ENCODE data around the gene TDRD1.

The TDRD1 gene

DNA sequence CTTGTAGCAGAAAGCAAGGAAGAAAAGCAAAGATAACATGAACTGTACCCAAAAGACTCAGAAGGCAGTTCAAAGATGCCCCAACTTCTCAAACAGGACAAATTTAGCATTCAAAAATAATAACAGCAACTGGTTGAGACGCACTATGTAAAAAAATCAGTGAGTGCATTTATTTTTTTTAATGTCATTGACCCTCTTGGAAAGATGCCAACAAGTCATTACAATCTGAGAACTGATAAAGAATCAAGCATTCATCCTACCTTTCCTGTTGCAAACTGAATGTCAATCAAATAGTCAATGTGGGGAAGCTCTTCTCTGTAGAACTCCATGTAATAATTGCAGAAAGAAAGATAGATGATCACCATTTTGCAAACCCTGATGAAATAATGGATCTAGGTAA, 3.5 kb upstream of the TDRD1 start:
- no peak overlapping the region for H3K4me3 ChIP-seq (ENCODE audit: low read depth, low read length)

DNA sequence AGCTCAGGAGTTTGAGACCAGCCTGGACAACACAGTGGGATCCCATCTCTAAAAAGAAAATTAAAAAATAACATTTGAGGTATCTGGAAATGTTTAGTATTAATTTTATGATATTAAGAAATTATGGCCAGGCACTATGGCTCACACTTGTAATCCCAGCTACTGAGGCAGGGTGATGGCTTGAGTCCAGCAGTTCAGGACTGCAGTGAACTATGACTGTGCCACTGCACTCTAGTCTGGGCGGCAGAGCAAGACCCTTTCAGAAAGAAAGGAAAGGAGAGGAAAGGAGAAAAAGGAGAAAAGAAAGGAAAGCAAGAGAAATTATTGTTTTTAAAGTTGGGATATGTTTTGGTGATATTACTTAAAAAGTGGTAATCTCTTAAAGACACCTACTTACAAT, 2.6 kb upstream of the TDRD1 start:
- H3K4me3 ChIP-seq (ENCODE audit: low read depth, low read length), result no peak overlapping the region

- H3K4me3 ChIP-seq (ENCODE audit: low read depth, low read length), result no peak overlapping the region
Observed at GRCh38 chr10:114179747-114180146, 594 bp downstream of the TDRD1 start.

DNA sequence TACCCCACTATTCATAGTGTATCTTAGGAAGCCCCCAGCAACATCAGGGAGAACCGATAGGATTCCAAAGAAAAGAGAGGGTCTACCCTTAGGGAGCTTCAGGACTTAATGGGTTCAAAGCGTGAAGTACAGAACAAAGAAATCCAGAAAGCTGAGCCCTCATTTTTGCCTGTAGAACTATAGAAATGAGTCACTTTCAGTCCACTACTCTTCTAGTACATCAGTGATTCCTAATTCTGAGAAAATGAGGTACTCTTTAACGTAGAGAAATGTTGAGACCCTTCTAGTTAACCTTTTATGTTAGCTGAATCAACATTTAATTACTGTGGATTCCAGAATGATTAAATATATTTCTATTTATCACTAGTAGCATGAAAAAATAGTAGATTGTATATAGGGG, 1.8 kb downstream of the TDRD1 start:
- H3K4me3 ChIP-seq (ENCODE audit: low read depth, low read length), result no peak overlapping the region

GRCh38 chr10:114181971-114182370, 2.8 kb downstream of the TDRD1 start:
- H3K4me3 ChIP-seq (ENCODE audit: low read depth, low read length), result no peak overlapping the region

DNA sequence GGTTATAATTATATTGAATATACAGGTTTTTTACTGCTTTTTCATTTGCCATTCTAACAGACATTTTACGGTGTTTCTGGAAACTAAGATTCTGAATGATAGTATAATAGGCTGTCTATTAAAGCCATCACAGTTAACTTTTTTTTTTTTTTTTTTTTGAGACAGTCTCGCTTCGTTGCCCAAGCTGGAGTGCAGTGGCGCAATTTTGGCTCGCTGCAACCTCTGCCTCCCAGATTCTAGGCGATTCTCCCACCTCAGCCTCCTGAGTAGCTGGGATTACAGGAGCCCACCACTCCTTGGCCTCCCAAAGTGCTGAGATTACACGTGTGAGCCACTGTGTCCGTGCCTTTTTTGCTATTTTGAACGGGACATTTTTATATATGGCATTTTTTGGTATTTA, 4.4 kb downstream of the TDRD1 start:
- H3K4me3 ChIP-seq (ENCODE audit: low read depth, low read length), result no peak overlapping the region

GRCh38 chr10:114184276-114184675, 5.1 kb downstream of the TDRD1 start:
- no peak overlapping the region for H3K4me3 ChIP-seq (ENCODE audit: low read depth, low read length)

GRCh38 chr10:114188001-114188400, 8.8 kb downstream of the TDRD1 start:
- H3K4me3 ChIP-seq (ENCODE audit: low read depth, low read length), result no peak overlapping the region

GRCh38 chr10:114188900-114189299, 9.7 kb downstream of the TDRD1 start:
- no peak overlapping the region for H3K4me3 ChIP-seq (ENCODE audit: low read depth, low read length)

- no peak overlapping the region for H3K4me3 ChIP-seq (ENCODE audit: low read depth, low read length)
Observed at GRCh38 chr10:114189700-114190099, 10.5 kb downstream of the TDRD1 start.

DNA sequence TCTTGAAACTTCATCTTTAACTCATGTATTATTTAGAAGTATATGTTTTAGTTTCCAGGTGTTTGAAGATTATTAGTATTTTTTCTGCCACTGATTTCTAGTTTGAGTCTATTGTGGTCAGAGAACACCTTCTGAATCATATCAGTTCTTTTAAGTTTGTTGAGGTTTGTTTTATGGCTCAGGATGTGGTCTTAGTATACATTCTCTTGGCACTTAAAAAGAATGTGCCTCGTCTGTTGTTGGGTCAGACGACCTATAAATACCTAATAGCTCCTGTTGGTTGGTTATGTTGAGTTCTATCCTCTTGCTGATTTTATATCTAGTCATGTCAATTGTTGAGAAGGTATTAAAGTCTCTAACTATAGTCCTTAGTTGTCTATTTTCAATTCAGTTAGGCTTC, 15.9 kb downstream of the TDRD1 start:
- H3K4me3 ChIP-seq (ENCODE audit: low read depth, low read length), result no peak overlapping the region

- H3K4me3 ChIP-seq (ENCODE audit: low read depth, low read length), result no peak overlapping the region
Observed at GRCh38 chr10:114199239-114199638, 20.1 kb downstream of the TDRD1 start.

DNA sequence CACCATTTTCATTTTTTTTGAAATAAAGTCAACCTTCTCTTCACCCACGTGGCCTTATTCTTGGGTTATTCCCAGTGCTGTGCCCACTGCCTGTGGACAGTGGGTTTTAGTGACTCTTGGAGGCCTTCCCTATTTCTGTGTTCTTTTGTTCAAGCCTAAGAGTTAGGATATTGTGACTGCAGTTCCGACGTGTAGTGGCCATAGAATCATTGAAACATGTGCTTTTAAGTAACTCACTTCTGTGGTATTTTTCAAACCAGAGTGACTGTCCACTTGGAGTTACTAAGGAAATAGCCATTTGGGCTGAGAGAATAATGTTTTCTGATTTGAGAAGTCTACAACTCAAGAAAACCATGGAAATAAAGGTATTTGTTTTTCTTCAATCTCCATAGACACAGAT, 23.7 kb downstream of the TDRD1 start:
- no peak overlapping the region for H3K4me3 ChIP-seq (ENCODE audit: low read depth, low read length)

GRCh38 chr10:114206902-114207301, 27.7 kb downstream of the TDRD1 start:
- no peak overlapping the region for H3K4me3 ChIP-seq (ENCODE audit: low read depth, low read length)

DNA sequence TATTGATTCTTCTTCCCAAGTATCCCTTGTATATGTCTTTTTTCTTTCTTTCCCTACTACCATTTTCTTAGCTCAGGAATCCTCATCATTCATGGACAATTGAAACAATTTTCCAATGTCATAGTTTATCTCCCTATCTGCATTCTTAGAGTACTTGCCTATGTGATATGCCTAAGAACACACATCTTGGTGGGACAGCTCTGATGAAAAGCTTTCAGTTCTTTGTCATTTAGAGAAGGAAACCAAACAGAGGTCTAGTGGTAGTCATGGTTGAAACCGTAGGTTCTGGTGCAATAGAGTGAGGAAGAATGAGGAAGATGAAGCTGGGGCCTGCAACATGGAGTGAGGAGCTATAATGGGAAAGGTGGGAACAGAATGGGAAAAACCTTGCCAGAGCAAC, 28.2 kb downstream of the TDRD1 start:
- no peak overlapping the region for H3K4me3 ChIP-seq (ENCODE audit: low read depth, low read length)

DNA sequence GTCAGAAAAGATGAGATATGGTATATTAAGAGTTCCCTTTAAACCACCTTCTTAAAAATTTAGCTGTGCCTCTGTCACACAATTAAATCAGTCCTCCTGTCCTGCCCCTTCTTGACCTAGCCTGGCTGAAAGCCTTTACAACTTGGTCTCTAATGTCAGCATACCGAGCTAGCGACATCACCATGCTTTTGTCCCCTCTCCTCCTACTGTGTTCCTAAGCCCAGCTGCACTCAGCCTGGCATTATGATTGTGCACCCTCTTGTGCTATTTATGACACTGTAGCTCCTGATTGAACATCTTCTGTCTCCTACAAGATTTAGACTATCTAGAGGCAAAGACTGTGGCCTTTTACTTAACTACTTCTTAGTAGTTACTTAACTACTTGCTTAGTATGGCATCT, 29.2 kb downstream of the TDRD1 start:
- H3K4me3 ChIP-seq (ENCODE audit: low read depth, low read length), result no peak overlapping the region

DNA sequence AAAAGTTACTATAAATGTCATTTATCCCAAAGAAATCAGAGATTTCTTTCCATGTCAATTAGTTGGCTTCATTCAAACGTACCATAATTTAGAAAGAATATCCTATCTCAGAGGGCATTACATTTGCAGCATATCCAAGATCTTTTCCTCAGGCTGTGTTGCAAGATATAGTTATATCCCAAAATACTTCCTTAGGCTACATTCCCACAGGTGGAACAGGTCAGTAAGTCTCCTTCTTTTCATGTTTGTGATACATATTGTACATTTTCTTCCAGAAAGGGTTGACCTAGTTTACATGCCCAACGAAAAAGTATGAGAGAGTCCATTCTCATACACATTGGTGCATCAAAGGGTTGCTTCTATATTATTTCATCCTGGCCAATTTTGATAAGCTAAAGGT, 33.0 kb downstream of the TDRD1 start:
- H3K4me3 ChIP-seq (ENCODE audit: low read depth, low read length), result no peak overlapping the region

GRCh38 chr10:114215033-114215432, 35.9 kb downstream of the TDRD1 start:
- H3K4me3 ChIP-seq (ENCODE audit: low read depth, low read length), result no peak overlapping the region

- no peak overlapping the region for H3K4me3 ChIP-seq (ENCODE audit: low read depth, low read length)
Observed at GRCh38 chr10:114220281-114220680, 41.1 kb downstream of the TDRD1 start.

DNA sequence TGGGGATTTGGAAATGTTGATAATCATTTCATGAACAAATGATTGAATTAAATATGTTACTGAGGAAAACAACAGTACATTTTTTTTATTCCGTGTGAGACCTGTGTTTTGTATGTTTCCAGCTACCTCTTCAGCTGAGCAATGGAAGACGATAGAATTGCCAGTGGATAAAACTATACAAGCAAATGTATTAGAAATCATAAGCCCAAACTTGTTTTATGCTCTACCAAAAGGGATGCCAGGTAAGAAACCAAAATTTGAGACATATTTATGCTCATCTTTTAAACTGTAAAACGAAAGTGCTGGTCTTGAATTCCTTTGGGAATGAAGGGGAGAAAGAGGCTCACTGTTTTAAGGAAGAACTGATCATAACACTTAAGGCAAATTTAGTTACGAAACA, 42.1 kb downstream of the TDRD1 start:
- H3K4me3 ChIP-seq (ENCODE audit: low read depth, low read length), result no peak overlapping the region

DNA sequence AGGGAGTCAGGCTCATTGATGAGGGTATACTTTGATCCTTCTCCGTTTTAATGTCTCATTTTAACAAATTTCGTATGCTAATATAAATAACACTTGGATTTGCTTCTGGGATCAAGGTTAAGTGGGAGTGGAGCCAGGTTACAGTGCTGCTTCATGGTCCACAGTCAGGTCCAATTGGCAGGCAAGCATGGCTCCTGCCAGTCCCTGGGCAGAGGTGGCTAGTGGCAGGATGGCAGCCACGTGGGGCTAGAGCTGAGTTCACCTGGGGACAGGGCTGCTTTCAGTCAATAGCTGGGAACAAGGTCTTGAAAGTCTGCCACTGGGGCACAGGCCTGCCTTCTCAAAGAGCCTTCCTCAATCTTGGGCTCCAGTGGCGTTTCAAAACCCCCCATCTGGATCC, 43.9 kb downstream of the TDRD1 start:
- H3K4me3 ChIP-seq (ENCODE audit: low read depth, low read length), result no peak overlapping the region

GRCh38 chr10:114228156-114228555, 49.0 kb downstream of the TDRD1 start:
- H3K4me3 ChIP-seq (ENCODE audit: low read depth, low read length), result no peak overlapping the region

DNA sequence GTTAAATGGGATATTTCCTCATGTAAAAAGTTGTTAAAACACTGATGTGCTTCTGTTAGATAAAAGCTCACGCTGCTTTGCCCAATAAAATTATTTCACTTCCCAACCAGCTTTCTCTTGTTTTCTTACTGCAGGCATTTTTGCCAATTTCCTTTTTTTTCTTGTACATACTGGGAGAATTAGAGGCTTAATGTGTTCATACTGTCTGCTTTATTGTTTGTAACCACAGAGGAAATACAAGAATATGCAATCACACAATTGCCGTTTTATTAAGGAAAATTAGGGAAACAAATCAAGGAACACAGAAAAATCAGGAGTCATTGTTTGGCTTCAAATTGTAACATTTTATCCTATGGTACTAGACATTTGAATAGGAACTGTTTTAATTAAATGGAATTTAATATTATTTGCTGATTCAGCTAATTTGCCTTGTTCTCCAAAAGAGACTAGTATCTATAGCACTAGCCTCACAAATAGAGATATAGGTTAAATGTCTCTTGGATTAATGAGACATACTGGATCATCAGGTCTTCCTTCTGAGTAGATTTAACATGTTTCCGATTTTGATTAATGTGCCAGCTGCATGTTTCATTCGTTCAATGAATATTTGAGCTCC, 53.5 kb downstream of the TDRD1 start:
- H3K4me3 ChIP-seq (ENCODE audit: low read depth, low read length), result no peak overlapping the region

DNA sequence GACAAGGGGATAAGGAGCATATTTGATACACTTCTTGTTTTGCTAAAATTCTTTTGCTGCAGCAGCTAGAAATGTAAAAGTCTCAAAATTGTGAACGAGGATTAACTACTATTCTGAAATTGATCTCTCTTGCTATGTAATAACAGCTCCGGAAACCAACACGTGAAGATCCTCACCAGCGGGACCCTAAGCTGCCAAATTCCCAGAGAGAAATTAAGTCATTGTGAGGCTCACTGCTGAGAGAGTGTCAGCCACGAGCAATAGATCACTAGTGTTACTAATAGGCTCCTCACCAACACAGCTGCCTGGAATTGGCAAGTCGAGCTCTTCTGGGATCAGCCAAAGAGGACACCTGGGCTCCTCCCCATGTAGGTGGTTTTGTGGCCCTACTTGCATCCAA, 54.3 kb downstream of the TDRD1 start:
- H3K4me3 ChIP-seq (ENCODE audit: low read depth, low read length), result no peak overlapping the region

Data from iPS-11a (cell line).